Endometrial microvascular endothelial cells (primary cell): Measurements from ENCODE around the gene CASP1. TPM values are rescaled to one million over a fixed set of nuclear protein-coding genes. Genes with fewer than 3 reads are reported as not detected.
"Not testable (repeated sequence)": the region's sequence is repeated elsewhere in the genome, so short reads cannot be mapped to it uniquely, and the experiment has no call there.

Experiments
- in situ Hi-C: cut with HindIII; loops from 2 replicates; pipeline ENCODE4 v1.10.0; 2017; ENCODE audit warnings: low sequenced_read_pairs, low pct_unique_long_range_greater_than_20kb; ENCODE audit errors: inconsistent ontology term
- total RNA-seq: library from RNA; depleted of rRNA; stranded (reverse); fragments of >200 nt; gene quantifications from one replicate; pipeline ENCODE4 v1.2.3, GENCODE V29; 2015; ENCODE audit errors: inconsistent ontology term

CASP1 gene
- 15.9 TPM for total RNA-seq

DNA sequence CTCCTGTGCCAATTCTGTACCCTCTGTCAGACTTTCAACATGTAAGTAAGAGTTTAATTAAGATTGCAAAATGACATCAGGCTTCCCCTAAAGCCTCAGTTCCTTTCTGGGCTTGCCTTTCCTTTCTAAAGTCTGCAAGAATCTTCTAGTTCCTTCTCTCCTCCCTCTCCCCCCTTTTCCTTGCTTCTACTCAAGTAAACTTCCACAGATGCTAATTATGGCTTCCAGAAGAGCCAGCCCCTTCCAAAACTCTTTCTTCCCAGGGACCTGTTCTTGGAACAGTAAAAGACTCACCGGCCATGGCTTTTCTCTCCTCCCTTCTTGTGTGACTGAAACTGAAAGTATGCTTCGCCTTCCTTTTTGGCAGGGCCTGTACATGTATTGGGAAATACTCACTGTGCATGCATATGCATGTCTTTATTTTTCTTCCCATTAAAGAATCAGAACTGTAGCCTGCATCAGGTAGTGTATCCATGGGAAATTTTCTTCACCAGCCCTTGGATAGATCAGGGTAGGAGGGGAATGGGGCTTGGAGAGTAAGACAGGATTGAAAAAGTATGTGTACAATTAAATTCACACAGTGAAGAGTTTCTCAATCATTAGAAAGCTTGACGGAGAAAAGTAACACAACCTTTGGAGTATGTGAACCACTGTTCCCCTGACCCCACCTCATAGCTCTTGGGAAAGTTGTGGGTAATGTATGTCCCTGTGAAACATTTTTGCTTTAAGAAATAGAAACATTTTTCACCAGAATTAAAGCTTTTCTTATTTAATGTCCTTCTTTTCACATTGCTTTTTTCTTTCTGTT, at the start of gene CASP1:
Gene CASP1 (minus strand): TSS at position 332 of the 808 bp plus-strand sequence. CDS start 31 bp downstream, at position 301.
- in situ Hi-C loops: no loop called here

DNA sequence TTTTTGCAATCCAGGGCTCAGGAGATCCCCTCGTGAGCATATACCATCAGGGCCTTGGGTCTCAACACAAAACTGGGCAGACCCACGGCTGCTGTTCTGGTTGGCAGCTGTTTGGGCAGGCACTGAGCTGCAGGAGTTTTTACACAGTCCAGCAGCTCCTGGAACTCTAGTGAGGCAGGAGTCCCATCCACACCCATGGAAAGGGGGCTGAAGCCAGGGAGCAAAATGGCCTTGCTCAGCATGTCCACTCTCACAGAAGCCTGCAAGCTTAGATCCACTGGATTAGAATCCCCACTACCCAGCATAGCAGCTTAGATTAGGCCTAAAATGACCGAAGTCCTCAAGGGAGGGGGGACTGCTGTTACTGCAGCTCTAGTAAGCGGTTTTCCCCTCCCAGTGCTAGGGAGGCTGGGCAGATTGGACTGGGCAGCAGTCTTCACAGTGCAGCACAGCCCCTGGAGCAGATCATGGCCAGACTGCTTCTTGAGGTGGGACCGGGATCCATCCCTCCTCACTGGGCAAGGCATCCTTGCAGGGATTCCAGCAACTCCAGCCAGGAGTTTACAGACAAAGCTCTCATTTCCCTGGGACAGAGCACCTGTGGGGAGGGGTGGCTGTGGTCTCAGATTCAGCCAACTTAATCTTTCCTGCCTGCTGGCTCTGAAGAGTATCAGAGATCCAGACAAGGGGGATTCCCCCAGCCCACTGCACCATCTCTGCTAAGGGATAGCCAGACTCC, 46.6 kb upstream of the CASP1 start:
- in situ Hi-C loops: no loop called here

DNA sequence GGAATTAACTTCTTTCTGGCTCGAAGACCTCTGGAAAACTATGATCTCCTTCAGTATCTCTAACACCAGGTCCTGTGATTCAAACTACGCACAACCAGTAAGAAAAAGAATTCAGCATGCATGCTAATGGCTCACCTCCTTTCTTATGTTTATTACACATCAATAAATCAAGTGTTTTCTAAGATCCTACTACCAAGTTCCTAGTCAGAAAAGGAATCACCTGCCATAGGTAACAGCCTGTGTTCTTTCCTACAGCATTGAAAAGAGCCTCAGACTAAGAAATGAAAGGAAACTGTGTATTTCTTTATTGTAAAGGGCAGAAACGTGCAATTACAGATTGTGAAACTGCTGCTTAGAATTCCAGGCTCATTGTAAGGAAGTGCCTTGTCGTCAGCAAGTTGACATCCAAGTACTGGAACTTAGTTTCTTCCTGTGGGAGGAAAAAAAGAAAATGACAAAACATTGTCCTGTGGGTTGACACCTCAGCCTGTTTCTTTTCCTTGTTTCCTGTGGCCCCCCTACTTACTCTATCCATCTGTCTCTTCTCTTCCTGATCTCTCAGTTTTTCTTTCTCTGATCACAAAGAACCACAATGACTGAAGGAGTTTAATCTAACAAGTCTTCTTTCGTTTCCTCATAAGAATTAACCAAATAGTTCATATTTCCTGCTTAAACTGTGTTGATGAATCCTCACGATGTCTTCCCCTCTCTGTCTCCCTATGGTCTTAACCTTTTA, 45.4 kb upstream of the CASP1 start:
- in situ Hi-C loops: not testable (repeated sequence)

DNA sequence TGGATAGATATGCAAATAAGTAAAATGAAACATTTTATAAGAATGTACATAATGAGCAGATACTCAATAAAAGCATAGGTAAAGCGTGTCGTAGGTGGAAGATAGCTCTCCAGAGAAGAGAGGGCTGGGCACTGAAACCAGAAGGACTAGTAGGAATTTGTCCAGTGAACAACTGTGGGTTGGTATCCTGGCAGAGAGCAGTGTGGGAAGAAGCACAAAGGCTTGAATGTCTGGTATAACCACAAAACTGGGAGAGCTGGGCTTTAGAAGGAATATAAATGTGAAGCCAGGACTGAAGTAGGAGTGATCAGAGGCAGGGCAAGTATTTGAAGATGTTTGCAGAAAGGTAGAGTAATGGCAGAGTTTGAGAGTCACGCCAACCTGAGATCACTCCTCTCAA, 43.3 kb upstream of the CASP1 start:
- in situ Hi-C loops: no loop called here

DNA sequence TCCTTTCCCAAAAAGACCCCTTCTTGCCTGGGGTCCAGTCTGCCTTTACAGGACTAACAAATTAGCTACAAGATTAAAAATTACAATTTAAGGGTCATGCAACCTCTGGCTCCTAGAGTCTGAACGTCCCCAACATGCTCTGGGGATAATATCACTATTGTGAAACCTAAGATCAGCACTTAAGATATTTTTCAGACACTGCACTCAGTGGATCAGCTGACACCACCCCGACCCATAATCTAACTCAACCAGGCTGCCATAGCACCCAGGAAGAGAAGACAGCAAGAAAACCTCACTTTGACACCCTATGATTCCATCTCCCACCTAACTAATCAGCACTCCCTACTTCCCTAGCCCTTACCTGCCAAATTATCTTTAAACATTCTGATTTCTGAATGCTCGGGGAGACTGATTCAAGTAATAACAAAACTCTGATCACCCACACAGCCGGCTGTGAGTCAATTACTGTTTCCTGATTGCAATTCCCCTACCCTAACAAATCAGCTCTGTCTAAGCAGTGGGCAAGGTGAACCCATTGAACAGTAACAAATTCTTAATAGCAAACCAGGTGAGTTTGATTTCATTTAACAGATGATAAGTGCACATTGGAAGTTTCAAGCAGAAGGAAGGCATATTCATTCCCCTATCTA, 42.3 kb upstream of the CASP1 start:
- in situ Hi-C loops: not testable (repeated sequence)

DNA sequence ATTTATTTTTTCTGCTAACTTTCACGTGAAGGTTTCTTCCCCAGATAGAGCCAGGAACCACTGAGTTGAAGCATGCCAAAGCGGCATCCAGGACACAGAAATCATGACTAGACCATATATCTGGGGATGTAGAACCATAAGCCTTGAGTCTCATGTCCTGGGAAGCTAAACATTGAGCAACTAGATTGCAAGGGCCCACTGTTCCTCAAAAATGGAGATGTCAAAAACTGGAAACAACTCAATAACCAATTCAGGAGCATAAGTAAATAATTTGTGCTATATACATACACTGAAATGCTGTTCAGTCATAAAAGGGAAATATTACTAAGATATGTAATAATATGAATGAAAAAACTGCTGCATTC, 39.2 kb upstream of the CASP1 start:
- in situ Hi-C loops: no loop called here

DNA sequence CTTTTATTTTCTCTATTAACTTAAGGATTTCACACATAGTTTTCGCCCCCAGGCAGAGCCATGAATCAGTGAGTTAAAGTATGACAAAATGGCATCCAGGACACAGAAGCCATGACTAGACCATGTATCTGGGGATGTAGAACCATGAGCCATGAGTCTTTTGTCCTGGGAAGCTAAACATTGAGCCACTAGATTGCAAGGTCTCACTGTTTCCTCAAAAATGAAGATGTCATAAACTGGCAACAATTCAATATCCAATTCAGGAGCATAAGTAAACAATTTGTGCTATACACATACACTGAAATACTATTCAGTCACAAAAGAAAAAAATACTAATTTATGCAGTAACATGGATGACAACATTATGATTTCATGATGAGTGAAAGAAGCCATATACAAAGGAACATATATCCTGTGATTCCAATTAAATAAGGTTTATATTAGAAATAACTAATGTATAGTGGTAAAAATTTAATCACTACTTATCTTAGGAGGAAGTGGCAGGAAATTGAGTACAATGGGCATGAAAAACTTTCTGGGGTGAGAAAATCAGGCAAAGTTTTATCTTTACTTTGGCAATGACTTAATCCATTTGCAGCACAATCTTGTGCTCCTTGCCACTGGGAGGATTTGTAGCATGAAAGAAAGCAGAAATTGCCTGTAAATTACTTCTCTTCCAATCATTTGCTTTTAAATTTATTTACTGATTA, 38.7 kb upstream of the CASP1 start:
- in situ Hi-C loops: no loop called here

DNA sequence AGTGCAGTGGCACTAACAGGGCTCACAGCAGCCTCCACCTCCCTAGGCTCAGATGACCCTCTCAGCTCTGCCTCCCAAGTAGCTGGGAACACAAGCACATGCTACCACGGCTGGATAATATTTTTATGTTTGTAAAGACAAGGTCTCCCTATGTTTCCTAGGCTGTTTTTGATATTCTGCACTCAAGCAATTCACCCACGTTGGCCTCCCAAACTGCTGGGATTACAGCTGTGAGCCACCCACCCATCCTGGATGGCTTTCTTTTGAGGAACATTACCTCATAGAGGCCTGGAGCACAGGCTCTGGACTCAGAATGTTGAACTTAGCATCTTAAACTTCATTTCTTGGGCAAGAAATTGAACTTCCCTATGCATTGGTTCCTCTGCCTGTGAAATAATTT, 37.1 kb upstream of the CASP1 start:
- in situ Hi-C loops: not testable (repeated sequence)

DNA sequence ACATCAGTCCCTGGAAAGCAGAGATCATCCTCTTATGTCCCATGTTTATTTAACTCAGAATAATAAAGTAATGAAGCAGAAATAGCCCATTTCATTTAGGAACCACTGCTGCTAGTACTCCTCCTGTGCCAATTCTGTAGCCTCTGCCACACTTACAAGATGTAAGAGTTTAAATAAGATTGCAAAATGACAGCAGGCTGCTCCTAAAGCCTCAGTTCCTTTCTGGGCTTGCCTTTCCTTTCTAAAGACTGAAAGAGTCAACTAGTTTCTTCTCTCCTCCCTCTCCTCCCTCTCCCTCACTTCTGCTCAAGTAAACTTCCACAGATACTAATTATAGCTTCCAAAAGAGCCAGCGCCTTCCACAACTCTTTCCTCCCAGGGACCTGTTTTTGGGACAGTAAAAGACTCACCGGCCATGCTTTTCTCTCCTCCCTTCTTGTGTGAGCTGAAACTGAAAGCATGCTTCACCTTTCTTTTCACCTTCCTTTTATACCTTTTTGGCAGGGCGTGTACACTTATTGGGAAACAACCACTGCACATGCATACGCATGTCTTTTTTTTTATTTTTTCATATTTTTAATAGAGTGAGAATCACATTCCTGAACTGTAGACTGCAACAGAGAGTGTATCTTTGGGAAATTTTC, 36.3 kb upstream of the CASP1 start:
- in situ Hi-C loops: no loop called here

DNA sequence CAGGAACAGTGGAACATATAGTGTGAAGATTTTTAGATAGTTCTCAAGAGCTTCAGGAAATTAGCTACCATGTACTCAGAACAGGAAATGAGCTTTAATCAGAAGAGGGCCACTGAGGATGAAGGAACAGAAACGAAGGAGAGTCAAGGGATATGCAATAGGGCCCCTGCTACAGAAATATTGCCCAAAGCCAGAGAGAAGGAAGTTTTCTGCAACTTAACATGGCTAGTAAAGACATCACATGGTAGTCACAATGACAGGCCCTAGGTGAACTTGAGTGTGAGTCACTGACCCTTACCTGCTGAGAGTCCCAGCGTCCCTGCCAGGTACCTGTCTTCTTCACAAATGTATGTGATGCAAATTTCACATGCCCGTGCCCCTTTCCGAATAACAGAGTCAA, 35.4 kb upstream of the CASP1 start:
- in situ Hi-C loops: no loop called here

DNA sequence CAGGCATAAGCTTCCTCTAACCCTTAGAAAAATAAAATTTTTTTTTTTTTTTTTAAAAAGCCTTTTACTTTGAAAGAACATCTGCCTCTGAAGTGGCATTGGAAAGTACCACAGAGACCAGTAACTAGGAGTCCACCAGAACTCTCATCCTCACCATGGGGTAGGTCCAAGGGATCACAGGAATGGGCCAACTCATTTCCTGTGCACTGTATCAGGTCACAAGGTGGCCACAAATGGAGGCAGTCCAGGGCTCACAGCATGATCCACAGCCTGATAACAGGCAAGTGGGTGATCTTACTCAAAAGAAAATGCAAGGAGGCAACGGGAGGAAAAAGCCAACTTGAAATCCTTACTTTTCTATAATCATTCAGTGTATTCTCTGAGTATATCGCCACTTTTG, 34.8 kb upstream of the CASP1 start:
- in situ Hi-C loops: not testable (repeated sequence)

DNA sequence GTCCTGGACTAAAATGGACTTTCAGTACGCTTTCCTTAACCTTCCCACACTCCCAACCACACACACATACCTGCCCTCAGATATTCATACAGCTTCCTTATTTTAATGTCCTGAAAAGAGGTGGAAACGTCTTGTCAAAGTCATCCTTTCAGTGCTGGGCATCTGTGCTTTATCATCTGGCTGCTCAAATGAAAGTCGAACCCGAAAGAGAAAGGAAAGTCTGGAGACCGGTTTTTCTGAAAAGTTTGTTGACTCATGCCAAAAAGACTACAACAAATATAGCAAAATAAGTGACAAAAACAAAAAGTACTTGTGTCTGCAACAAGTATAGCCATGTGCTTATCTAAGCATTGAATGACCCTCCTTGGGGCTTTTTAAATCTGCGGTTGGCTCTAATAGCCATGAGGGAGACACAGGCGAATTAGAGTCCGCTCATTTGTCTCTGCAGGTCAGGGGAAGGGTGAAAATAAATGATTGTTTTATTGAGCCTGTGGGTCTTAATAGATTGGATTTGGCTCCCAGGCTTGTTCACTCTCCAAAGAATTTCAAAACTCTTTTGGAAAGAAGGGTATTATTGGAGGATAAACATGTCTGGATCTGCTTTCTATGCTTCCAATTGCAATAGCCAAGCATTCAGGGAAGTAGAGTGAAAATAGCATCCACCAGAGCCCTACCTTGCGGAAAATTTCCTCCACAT, 28.4 kb upstream of the CASP1 start:
- in situ Hi-C loops: not testable (repeated sequence)

DNA sequence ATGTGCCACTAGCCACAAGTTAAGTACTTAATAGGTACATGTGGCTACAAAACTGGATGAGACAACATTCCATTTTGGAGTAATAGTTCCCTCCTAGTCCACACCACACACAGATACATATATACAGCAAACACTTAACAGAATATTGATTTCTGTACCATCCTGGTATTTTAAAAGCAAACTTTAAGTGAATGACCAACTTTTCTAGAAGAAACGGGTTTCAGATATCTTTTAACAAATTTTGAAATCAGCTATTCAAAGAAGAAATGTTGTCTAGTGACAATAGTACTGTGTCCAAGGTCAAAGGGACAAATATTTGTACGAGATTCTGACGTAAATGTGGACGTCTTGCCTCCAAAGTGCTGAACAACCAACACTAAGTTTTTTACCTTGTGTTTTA, 22.5 kb upstream of the CASP1 start:
- in situ Hi-C loops: no loop called here

DNA sequence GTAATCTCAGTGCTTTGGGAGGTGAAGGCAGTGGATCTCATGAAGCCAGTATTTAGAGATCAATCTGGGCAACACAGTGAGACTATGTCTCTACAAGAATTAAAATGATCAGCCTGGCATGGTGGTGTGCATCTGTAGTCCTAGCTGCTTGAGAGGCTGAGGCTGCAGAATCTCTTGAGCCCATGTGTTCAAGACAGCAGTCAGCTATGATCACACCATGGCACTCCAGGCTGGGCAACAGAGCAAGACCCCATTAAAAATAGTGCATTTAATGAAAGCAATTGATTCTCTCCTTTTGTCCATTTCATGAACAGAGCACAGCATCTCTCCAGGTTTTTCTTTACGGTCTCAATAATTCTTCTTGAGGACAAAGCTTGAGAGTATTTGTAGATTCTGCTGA, 21.5 kb upstream of the CASP1 start:
- in situ Hi-C loops: no loop called here

DNA sequence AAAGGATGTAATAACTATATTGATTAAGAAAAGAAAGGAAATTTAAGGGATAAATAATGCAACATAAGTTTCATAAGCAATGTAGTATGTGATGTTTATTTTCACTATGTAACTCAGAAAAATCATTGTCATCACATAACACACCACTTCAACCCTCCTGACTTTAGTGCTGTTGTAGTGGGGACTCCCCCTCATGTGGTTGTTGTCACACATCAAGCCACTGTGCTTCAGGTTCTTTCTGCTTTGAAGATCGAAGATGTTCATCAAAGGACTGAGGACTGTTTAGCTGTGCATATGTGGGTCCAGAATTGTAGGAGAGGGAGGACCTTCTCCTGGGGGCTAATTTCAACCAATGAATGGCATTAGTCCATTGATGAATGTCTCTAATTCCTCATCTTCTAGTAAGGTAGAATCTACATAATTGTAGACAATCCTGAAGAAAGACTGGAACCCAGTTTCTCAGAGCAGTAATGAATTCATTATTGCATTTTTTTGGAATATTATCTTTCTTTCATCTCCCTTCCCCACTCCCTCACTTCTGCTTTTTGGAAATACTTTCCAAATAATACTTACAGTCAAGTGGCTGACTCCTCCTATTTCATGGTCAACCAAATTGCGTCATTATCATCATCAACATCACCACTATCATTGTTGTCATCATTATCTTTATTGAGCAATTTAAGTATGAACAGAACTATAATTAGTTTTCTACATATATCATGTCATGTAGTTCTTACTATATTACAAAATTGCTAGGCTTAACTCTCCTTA, 20.0 kb upstream of the CASP1 start:
- in situ Hi-C loops: no loop called here

DNA sequence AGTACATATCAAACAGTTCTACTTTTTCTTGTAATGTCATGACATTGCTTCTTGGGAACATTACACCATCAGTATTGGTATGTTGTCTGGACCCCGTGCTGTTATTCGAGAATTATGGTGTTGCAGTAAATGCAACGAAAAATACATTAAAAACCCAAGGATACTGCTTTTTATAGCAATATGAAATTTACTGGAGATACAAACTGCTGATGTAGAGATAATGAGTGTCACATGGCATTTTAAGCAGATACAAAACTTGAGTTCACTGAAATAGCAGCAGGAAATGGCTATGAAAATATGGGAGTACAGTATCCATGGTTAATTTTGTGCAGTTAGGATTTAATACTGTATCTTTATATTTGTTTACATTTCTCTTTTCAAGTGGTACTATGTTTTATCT, 17.5 kb upstream of the CASP1 start:
- in situ Hi-C loops: no loop called here

DNA sequence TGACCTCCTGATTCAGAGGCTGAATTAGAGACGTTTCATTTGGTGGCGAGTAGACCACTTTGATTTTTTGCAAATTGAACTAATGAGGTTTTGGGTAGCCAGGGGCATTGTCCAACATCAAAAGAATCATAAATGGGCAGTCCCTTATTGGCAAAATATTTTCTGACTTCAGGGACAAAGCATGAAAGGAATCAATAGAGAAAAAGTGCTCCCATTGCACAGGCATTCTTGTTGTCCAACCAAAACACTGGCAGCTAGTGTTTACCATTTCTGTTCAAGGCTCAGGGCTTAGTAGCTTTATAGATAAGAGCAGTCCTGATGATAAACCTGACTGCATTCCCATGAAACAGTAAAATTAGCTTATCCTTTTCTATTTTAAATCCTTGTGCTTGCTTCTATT, 16.6 kb upstream of the CASP1 start:
- in situ Hi-C loops: no loop called here
